Urinary bladder (tissue), 4 donors: ENCODE measurements around the gene TNXB. TPM values are rescaled to one million over a fixed set of nuclear protein-coding genes. Genes with fewer than 3 reads are reported as not detected.
"Not testable (repeated sequence)": the region's sequence is repeated elsewhere in the genome, so short reads cannot be mapped to it uniquely, and the experiment has no call there.

Source experiments
- DNase-seq: peaks from one replicate; pipeline ENCODE4 v3.0.0-alpha.2; 2015; ENCODE audit errors: extremely low spot score
- H3K27ac ChIP-seq: one replicate; pipeline ENCODE4 v1.5.1; 2013; ENCODE audit warnings: low read depth, mild to moderate bottlenecking, moderate library complexity
- H3K36me3 ChIP-seq: one replicate; pipeline ENCODE4 v1.6.1; 2013; ENCODE audit warnings: mild to moderate bottlenecking, moderate library complexity; ENCODE audit not compliant: insufficient read depth
- H3K4me1 ChIP-seq: one replicate; pipeline ENCODE4 v1.6.1; 2013; ENCODE audit warnings: mild to moderate bottlenecking, moderate library complexity; ENCODE audit not compliant: insufficient read depth
- H3K4me3 ChIP-seq: one replicate; pipeline ENCODE4 v1.5.1; 2013; ENCODE audit warnings: low read depth, low read length
- WGBS: extraction: QIAGEN DNeasy Blood & Tissue Kit; methylation state at CpG from one replicate; pipeline ENCODE4 v1.1.7; 2013; 5-methylcytosine and 5-hydroxymethylcytosine counted together
- polyA plus RNA-seq: library from polyadenylated mRNA; stranded (reverse); fragments of 200-250 nt; gene quantifications from one replicate; pipeline ENCODE4 v1.2.3, GENCODE V29; 2013
- total RNA-seq: library from RNA; depleted of rRNA; stranded (reverse); fragments of >200 nt; gene quantifications from one replicate; pipeline ENCODE4 v1.2.3, GENCODE V29; 2014
- donor health status: healthy with polysubstance abuse.
- donor health status: healthy.

The TNXB gene
- total and polyA plus RNA-seq, 2 donors, result 93.5 to 171 TPM

- Histone ChIP-seq H3K4me3 (no peak overlapping the region), H3K4me1 (no peaks in the 10 kb centered on the region), H3K36me3 (no peaks in the 10 kb centered on the region), H3K27ac (peak overlapping the region; percentile 27)
- no peak for DNase-seq
- 52% methylated on average over 9 of the region's 9 CpGs for WGBS
Measured at GRCh38 chr6:32112431-32112980, 3.4 kb upstream of the TNXB start.

GRCh38 chr6:32111424-32112066 lies 2.4 kb upstream of the TNXB start:
- 29% methylated on average over 7 of the region's 7 CpGs for WGBS
- H3K4me3 ChIP-seq, result no peak overlapping the region
- no peaks in the 10 kb centered on the region for H3K4me1 ChIP-seq
- no peaks in the 10 kb centered on the region for H3K36me3 ChIP-seq
- DNase-seq, result no peak
- no peak overlapping the region for H3K27ac ChIP-seq

- Histone ChIP-seq H3K36me3 (no peaks in the 10 kb centered on the region), H3K4me3 (no peak overlapping the region), H3K4me1 (no peaks in the 10 kb centered on the region), H3K27ac (no peak overlapping the region)
- WGBS, result 46% methylated on average over 7 of the region's 7 CpGs
- no peak for DNase-seq
Measured at GRCh38 chr6:32110632-32111031, 1.5 kb upstream of the TNXB start.

DNA sequence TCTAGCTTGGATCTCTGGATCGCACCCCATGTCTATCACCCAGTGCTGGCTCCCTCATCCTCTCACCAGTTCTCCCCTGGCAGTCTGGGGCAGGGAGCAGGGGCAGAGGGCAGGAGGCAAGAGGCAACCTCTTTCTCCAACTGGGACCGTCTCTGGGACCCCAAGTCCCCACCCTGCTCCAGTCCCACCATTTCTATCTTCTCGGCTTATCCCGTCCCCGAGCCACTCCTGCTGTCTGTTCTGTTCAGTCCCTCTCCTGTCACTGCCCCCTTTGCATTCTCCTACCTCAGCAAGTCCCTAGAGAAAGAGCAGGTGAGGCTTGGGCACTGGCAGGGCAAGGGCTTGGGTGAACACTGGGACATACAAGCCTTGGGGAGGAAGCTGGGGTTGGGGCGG lies 625 bp upstream of the TNXB start:
- Histone ChIP-seq H3K4me3 (no peak overlapping the region), H3K36me3 (no peaks in the 10 kb centered on the region), H3K4me1 (no peaks in the 10 kb centered on the region), H3K27ac (no peak overlapping the region)
- DNase-seq, result no peak
- WGBS, result 65% methylated on average over 6 of the region's 6 CpGs

DNA sequence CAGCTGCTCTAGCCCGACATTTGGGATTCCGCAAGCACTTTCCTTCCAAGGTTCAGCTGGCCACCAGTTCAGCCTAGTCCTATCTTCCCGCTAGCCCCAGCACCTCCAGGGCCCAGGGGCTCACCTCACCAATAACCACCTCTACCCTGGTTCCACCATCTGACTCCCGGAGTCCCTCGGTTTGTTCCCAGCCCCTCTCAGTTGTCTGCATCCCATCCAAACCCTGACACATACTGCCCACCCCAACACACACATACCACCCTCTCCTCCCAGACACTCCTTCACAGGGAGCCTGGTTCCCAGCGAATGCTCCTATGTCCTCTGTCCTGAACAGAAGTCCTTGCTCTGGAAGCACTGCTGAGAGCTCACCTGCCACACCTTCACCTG lies 418 bp downstream of the TNXB start:
- Histone ChIP-seq H3K27ac (no peak overlapping the region), H3K4me3 (no peak overlapping the region), H3K4me1 (no peaks in the 10 kb centered on the region), H3K36me3 (no peaks in the 10 kb centered on the region)
- DNase-seq, result no peak
- 35% methylated on average over 6 of the region's 6 CpGs for WGBS

GRCh38 chr6:32108094-32108627 lies 977 bp downstream of the TNXB start:
- Histone ChIP-seq H3K27ac (peak overlapping the region; percentile 58), H3K36me3 (no peaks in the 10 kb centered on the region), H3K4me1 (no peaks in the 10 kb centered on the region), H3K4me3 (peak overlapping the region; percentile 9)
- 3% methylated on average over 15 of the region's 15 CpGs for WGBS
- DNase-seq, result no peak

DNA sequence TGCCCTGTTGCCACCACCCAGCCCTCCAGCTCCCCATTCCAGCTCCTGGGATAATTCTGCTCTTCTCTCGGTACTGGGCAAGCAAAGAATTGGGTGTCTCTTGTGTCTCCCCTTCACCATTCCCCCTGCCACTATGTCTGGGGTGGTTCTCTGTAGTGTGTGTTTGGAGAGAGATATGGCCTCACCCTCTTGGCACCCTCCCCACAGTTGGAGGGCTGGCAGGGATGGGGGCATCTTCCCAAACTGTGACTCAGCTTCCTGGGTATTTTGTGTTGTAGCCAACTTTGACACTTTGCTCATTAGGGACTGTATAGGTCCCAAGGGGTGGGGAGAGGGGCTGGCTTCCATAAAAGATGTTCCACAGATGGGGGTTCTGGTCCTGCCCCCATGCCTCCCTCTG lies 1.7 kb downstream of the TNXB start:
- 68% methylated on average over 1 of the region's 1 CpG for WGBS
- Histone ChIP-seq H3K4me3 (no peak overlapping the region), H3K36me3 (no peaks in the 10 kb centered on the region), H3K4me1 (no peaks in the 10 kb centered on the region), H3K27ac (peak overlapping the region; percentile 58)
- no peak for DNase-seq

- Histone ChIP-seq H3K27ac (no peak overlapping the region), H3K4me1 (no peaks in the 10 kb centered on the region), H3K36me3 (no peaks in the 10 kb centered on the region), H3K4me3 (no peak overlapping the region)
- 82% methylated on average over 4 of the region's 4 CpGs for WGBS
- DNase-seq, result no peak
Measured at GRCh38 chr6:32105433-32105832, 3.7 kb downstream of the TNXB start.

DNA sequence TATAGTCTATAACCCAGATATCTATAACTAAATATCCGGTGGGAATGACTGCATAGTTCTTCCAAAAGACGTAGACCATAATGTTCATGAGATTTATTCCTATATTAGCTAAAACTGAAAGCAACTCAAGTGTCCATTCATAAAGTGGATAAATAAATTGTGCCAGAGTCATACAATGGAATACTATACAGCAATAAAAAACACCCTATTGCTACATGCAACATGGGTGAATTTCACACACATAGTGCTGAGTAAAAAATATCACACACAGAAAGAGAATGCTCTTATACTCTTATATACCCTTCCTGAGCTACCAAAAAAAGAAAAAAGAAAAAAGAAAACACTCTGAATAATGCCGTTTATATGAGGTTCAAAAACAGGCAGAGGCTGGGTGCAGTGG lies 6.9 kb downstream of the TNXB start:
- DNase-seq, result no peak
- WGBS, result 91% methylated on average over 3 of the region's 3 CpGs
- H3K4me1 ChIP-seq, result no peaks in the 10 kb centered on the region
- H3K36me3 ChIP-seq, result no peaks in the 10 kb centered on the region
- no peak overlapping the region for H3K4me3 ChIP-seq
- no peak overlapping the region for H3K27ac ChIP-seq

DNA sequence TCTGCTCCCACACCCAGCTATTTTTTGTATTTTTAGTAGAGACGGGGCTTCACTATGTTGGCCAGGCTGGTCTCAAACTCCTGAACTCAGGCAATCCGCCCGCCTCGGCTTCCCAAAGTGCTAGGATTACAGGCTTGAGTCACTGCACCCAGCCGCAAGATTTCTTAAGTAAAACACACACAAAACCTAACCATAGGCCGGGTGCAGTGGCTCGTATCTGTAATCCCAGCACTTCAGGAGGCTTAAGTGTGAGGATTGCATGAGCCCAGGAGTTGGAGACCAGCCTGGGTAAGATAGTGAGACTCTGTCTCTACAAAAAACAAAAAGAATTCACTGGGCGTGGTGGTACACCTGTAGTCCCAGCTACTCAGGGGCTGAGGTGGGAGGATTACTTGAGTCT lies 8.9 kb downstream of the TNXB start:
- WGBS, result 74% methylated on average over 8 of the region's 8 CpGs
- H3K36me3 ChIP-seq, H3K4me1 ChIP-seq, DNase-seq, H3K4me3 ChIP-seq, H3K27ac ChIP-seq: not testable (repeated sequence)

- Histone ChIP-seq H3K27ac (no peak overlapping the region), H3K4me1 (no peaks in the 10 kb centered on the region), H3K36me3 (no peaks in the 10 kb centered on the region), H3K4me3 (no peak overlapping the region)
- 92% methylated on average over 3 of the region's 3 CpGs for WGBS
- DNase-seq, result no peak
Measured at GRCh38 chr6:32097364-32097763, 11.8 kb downstream of the TNXB start.

GRCh38 chr6:32096394-32097258 lies 12.5 kb downstream of the TNXB start:
- Histone ChIP-seq H3K36me3 (no peaks in the 10 kb centered on the region), H3K27ac (no peak overlapping the region), H3K4me3 (no peak overlapping the region), H3K4me1 (no peaks in the 10 kb centered on the region)
- WGBS, result 47% methylated on average over 90 of the region's 90 CpGs
- DNase-seq, result no peak

- Histone ChIP-seq H3K27ac (no peak overlapping the region), H3K4me3 (no peak overlapping the region), H3K36me3 (no peaks in the 10 kb centered on the region), H3K4me1 (no peaks in the 10 kb centered on the region)
- 53% methylated on average over 36 of the region's 36 CpGs for whole genome bisulfite sequencing
- no peak for DNase-seq
Measured at GRCh38 chr6:32096087-32096393, 13.1 kb downstream of the TNXB start.
